Fibroblast of skin of right biceps (primary cell): ENCODE measurements around the gene COG5.

Source experiments
- DNase-seq: peaks from one replicate; pipeline ENCODE4 v3.0.0-alpha.2; 2013

The COG5 gene

GRCh38 chr7:107321611-107322010 lies 242.1 kb downstream of the COG5 start:
- DNase-seq, result no peak

- DNase-seq, result no peak
Observed at GRCh38 chr7:107319724-107320228, 243.9 kb downstream of the COG5 start.

GRCh38 chr7:107318523-107319160 lies 245.1 kb downstream of the COG5 start:
- DNase-seq, result peak; percentile 15

GRCh38 chr7:107315716-107316220 lies 248.0 kb downstream of the COG5 start:
- DNase-seq, result no peak

- DNase-seq, result no peak
Observed at GRCh38 chr7:107313355-107313754, 250.4 kb downstream of the COG5 start.

- peak; percentile 67 for DNase-seq
Observed at GRCh38 chr7:107312418-107312817, 251.3 kb downstream of the COG5 start.

- no peak for DNase-seq
Observed at GRCh38 chr7:107309296-107309695, 254.4 kb downstream of the COG5 start.

GRCh38 chr7:107304636-107305035 lies 259.1 kb downstream of the COG5 start:
- DNase-seq, result no peak

GRCh38 chr7:107304063-107304462 lies 259.7 kb downstream of the COG5 start:
- no peak for DNase-seq

- no peak for DNase-seq
Observed at GRCh38 chr7:107302250-107302847, 261.4 kb downstream of the COG5 start.

GRCh38 chr7:107294182-107294581 lies 269.5 kb downstream of the COG5 start:
- DNase-seq, result no peak

- DNase-seq, result no peak
Observed at GRCh38 chr7:107292591-107292990, 271.1 kb downstream of the COG5 start.

GRCh38 chr7:107291434-107291833 lies 272.3 kb downstream of the COG5 start:
- no peak for DNase-seq

GRCh38 chr7:107286751-107287621 lies 276.7 kb downstream of the COG5 start:
- DNase-seq, result no peak

- DNase-seq, result no peak
Observed at GRCh38 chr7:107284911-107285479, 278.7 kb downstream of the COG5 start.

GRCh38 chr7:107277331-107277730 lies 286.4 kb downstream of the COG5 start:
- DNase-seq, result no peak

- no peak for DNase-seq
Observed at GRCh38 chr7:107276220-107276827, 287.4 kb downstream of the COG5 start.

GRCh38 chr7:107274506-107274905 lies 289.2 kb downstream of the COG5 start:
- DNase-seq, result no peak

- DNase-seq, result no peak
Observed at GRCh38 chr7:107269790-107270189, 293.9 kb downstream of the COG5 start.

- no peak for DNase-seq
Observed at GRCh38 chr7:107268594-107268993, 295.1 kb downstream of the COG5 start.

- DNase-seq, result no peak
Observed at GRCh38 chr7:107267138-107267537, 296.6 kb downstream of the COG5 start.

GRCh38 chr7:107264723-107265122 lies 299.0 kb downstream of the COG5 start:
- DNase-seq, result no peak

- DNase-seq, result peak; percentile 10
Observed at GRCh38 chr7:107262857-107263256, 300.9 kb downstream of the COG5 start.
